Measurements from ENCODE around the gene ACP3.

ACP3 gene

GRCh38 chr3:132284781-132285619 is 32.2 kb upstream of the ACP3 start:
- TF ChIP-seq CTCF (IDR thresholded peaks at IDR 0.05) = no peak

GRCh38 chr3:132285620-132285945 is 31.6 kb upstream of the ACP3 start:
- TF ChIP-seq CTCF (IDR thresholded peaks at IDR 0.05) = no peak

GRCh38 chr3:132286035-132286434 is 31.2 kb upstream of the ACP3 start:
- TF ChIP-seq CTCF (IDR thresholded peaks at IDR 0.05) = no peak

- TF ChIP-seq CTCF (IDR thresholded peaks at IDR 0.05) = no peak
Measured at GRCh38 chr3:132288357-132288756, 28.9 kb upstream of the ACP3 start.

GRCh38 chr3:132289316-132289715 is 27.9 kb upstream of the ACP3 start:
- no peak for TF ChIP-seq CTCF (IDR thresholded peaks at IDR 0.05)

GRCh38 chr3:132290833-132291232 is 26.4 kb upstream of the ACP3 start:
- no peak for TF ChIP-seq CTCF (IDR thresholded peaks at IDR 0.05)

GRCh38 chr3:132292042-132292441 is 25.2 kb upstream of the ACP3 start:
- no peak for TF ChIP-seq CTCF (IDR thresholded peaks at IDR 0.05)

- TF ChIP-seq CTCF (IDR thresholded peaks at IDR 0.05) = no peak
Measured at GRCh38 chr3:132293251-132293650, 24.0 kb upstream of the ACP3 start.
